Mucosa of descending colon (tissue), 3 donors: ENCODE results near the gene TECR. TPM values are rescaled to one million over a fixed set of nuclear protein-coding genes. Genes with fewer than 3 reads are reported as not detected.

Experiments used
- ATAC-seq: fragments of 200-7000 bp; cut with Tn5 transposase; one replicate; pipeline ENCODE4 v1.9.1; 2020; ENCODE audit warnings: mild to moderate bottlenecking, moderate library complexity
- DNase-seq, 3 donors: peaks; one replicate each; pipeline ENCODE4 v3.0.0-alpha.2; 2020
- H3K36me3 ChIP-seq: fragments of 200-600 bp; one replicate; pipeline ENCODE4 v1.8.0; 2021; ENCODE audit warnings: low read depth, mild to moderate bottlenecking
- H3K4me1 ChIP-seq: fragments of 200-600 bp; one replicate; pipeline ENCODE4 v1.8.0; 2021; ENCODE audit warnings: low read depth, mild to moderate bottlenecking
- H3K4me3 ChIP-seq: fragments of 200-600 bp; one replicate; pipeline ENCODE4 v1.8.0; 2021; ENCODE audit warnings: mild to moderate bottlenecking
- H3K9me3 ChIP-seq: fragments of 200-600 bp; one replicate; pipeline ENCODE4 v1.8.0; 2021; ENCODE audit warnings: mild to moderate bottlenecking
- intact Hi-C, 2 donors: fragments of 100-400 bp; cut with DNase I in 1 of 2; cut with micrococcal nuclease in 1 of 2; formaldehyde crosslinking; loops; one replicate each; pipeline versions ENCODE4 v1.11.0 to v1.11.1; 2022; cut with DNase I, micrococcal nuclease
- total RNA-seq, 3 donors: library from RNA; stranded (reverse); fragmentation: NEBNext Ultra II Directional in 2 of 3; extraction: Animal tissue kit (Norgen Biotek cat#: 25700) in 2 of 3; gene quantifications; one replicate each; pipeline versions ENCODE4 v1.2.1 to v1.2.4, GENCODE V29; 2021 to 2023
- TF ChIP-seq, protein P1 (sequence below): fragments of 200-600 bp; IDR thresholded peaks from one replicate; pipeline ENCODE4 v1.8.0; 2022; ENCODE audit warnings: antibody characterized with exemption, mild to moderate bottlenecking
- donor health status: DM: no; HTN: no; CAD: no; lungs with moderate emphysema.
- donor health status: DM: no; HTN: no; CAD: no.
- donor health status: DM: no; HTN: yes; CAD: no.

TECR gene
- total RNA-seq, 3 donors from 2014 or later, result 94.4 to 155 (median 141) TPM

DNA sequence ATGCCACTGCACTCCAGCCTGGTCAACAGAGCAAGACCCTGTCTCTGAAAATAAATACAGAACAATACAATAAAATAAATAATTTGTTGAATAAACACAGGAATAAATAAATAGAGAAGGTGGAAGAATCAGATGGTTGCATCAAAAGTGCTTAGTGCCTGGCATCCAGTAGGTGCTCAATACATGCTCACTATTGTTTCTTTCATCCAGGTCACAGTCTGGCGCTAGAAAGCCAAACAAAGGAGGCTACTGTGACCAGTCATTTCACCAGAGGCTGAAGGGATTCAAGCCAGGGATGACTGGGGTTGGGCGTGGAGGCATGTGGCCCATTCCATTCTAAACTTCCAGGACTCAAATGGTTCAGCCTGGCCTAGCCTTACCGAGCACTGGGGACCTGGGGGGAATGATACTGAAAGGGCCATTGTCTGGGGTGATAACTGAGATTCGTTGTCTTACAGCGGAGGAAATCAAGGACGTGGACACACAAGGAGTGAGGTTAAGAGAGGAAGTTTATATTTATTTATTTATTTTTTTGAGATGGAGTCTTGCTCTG lies 46.1 kb downstream of the TECR start:
- Histone ChIP-seq H3K9me3 (no peaks in the 10 kb centered on the region), H3K36me3 (no peaks in the 10 kb centered on the region), H3K4me3 (no peak overlapping the region), H3K4me1 (peaks cover 15% of the 10 kb centered on the region)
- no peak for ATAC-seq
- no peak for DNase-seq
- intact Hi-C loops, result loop anchor here in 1 of 2 donors (10.0 kb wide), 1 partner anchor 119 kb away; the partner anchor contains the start of gene ZNF333
- TF ChIP-seq, protein P1, sequence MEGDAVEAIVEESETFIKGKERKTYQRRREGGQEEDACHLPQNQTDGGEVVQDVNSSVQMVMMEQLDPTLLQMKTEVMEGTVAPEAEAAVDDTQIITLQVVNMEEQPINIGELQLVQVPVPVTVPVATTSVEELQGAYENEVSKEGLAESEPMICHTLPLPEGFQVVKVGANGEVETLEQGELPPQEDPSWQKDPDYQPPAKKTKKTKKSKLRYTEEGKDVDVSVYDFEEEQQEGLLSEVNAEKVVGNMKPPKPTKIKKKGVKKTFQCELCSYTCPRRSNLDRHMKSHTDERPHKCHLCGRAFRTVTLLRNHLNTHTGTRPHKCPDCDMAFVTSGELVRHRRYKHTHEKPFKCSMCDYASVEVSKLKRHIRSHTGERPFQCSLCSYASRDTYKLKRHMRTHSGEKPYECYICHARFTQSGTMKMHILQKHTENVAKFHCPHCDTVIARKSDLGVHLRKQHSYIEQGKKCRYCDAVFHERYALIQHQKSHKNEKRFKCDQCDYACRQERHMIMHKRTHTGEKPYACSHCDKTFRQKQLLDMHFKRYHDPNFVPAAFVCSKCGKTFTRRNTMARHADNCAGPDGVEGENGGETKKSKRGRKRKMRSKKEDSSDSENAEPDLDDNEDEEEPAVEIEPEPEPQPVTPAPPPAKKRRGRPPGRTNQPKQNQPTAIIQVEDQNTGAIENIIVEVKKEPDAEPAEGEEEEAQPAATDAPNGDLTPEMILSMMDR, result no peak

DNA sequence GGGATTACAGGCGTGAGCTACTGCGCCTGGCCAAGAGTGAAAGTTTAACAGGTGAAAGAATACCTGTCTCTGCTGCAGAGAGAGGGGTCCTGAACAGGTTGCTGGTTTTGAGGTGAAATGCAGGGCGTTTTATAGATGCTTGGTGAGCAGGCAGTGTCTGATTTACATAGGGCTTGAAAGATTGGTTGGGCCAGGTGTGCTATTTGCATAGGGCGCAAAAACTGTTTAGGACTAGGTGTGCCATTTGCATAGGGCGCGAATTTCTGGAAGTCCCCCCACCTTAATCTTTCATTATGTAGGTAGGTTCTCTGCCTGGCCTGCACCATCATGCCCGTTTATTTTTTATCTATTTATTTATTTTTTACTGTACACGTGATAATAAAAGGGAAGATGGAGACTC lies 47.0 kb downstream of the TECR start:
- DNase-seq, result no peak
- no peaks in the 10 kb centered on the region for H3K9me3 ChIP-seq
- H3K4me3 ChIP-seq, result no peak overlapping the region
- H3K36me3 ChIP-seq, result no peaks in the 10 kb centered on the region
- ATAC-seq, result no peak
- H3K4me1 ChIP-seq, result peaks cover 6% of the 10 kb centered on the region
- intact Hi-C loops, result loop anchor here in 1 of 2 donors (10.0 kb wide), 1 partner anchor 118 kb away; the partner anchor contains the start of gene ZNF333
- TF ChIP-seq, protein P1, result no peak

DNA sequence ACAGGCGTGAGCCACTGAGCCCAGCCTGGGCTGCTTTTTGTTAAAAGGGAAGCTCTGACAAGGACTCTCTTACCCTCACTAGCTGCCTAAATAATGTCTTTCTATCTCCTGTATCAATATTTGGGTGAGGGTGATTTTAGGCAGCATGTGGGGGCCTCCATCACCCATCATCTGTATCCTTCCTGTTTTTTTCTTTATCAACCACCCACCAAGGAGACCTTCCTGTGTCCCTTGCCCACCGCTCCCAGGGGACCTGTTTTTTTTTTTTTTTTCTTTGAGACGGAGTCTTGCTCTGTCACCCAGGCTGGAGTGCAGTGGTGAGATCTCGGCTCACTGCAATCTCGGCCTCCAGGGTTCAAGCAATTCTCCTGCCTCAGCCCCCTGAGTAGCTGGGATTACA lies 47.9 kb downstream of the TECR start:
- Histone ChIP-seq H3K9me3 (no peaks in the 10 kb centered on the region), H3K36me3 (no peaks in the 10 kb centered on the region), H3K4me3 (no peak overlapping the region), H3K4me1 (peaks cover 5% of the 10 kb centered on the region)
- ATAC-seq (no peak), DNase-seq (no peak)
- intact Hi-C loops, result loop anchor here in 1 of 2 donors (10.0 kb wide), 1 partner anchor 118 kb away; the partner anchor contains the start of gene ZNF333
- TF ChIP-seq, protein P1, result no peak

DNA sequence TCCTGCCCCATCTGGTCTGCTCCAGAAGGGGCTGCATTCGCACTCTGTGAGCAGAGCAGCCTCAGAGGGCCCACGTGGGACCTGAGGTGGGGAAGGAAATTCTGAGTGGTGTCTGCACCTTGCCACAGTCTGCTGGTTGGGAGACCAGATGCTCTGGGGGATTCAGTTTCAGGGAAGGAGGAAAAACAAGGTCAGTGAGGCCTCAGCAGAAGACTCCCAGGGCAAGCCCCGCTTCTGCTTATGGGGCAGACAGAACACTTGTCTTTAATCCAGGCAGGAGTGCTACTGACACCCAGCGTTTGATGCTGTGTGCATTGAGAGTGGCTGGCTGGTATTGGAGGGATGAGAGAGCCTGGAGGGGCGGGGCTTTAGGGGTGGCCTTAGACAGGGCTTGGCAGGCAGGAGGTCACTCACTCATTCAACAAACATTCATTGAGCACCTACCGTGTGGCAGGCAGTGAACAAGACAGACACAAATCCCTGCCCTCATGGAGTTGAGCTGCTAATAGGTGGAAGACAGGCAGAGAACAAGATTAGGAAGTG lies 48.6 kb downstream of the TECR start:
- Histone ChIP-seq H3K36me3 (no peaks in the 10 kb centered on the region), H3K9me3 (no peaks in the 10 kb centered on the region), H3K4me1 (peaks cover 5% of the 10 kb centered on the region), H3K4me3 (no peak overlapping the region)
- ATAC-seq (no peak), DNase-seq (no peak)
- TF ChIP-seq, protein P1, result no peak
- intact Hi-C loops, result loop anchor here in 1 of 2 donors (10.0 kb wide), 1 partner anchor 117 kb away; the partner anchor contains the start of gene ZNF333

DNA sequence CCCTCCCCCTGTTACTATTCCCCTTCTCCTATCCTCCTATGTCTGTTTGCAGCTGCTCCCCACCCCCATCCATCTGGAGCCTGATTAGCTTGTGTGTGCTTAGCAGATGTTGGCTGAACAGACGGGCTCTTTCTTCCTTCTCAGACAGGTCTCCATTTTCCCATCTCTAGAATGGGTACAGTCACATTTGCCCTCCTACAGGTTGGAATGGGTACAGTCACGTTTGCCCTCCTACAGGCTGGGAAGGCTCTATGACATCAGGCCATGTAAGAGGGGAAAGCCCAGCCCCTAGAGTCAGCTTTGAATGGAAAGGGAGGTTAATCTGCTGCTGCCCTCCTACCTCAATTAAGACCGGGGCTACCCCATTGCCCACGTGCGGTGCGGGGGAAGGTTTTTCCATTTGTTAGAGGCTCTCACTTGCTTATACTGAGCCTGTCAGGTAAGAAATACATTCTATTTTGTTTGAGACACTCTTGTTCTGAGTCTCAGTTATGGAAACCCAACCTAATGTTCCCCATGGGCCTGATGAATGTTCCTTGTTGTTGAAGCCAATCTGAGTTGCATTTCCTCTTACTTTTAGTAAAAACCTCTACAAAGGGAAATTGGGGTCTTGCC lies 51.3 kb downstream of the TECR start:
- Histone ChIP-seq H3K9me3 (no peaks in the 10 kb centered on the region), H3K4me3 (no peak overlapping the region), H3K36me3 (no peaks in the 10 kb centered on the region), H3K4me1 (no peaks in the 10 kb centered on the region)
- ATAC-seq (no peak), DNase-seq (no peak)
- intact Hi-C loops, result no loop called here
- TF ChIP-seq, protein P1, result no peak
